Activated naive CD8-positive, alpha-beta T cell (primary cell): ENCODE results near the gene SSTR1.
"Not testable (repeated sequence)": the region's sequence is repeated elsewhere in the genome, so short reads cannot be mapped to it uniquely, and the experiment has no call there.

Source experiments
- H3K27ac Mint-ChIP-seq: one replicate; pipeline ENCODE4 v1.8.0; 2021; ENCODE audit warnings: mixed read lengths
- H3K27me3 Mint-ChIP-seq: one replicate; pipeline ENCODE4 v1.8.0; 2021; ENCODE audit warnings: mixed read lengths
- H3K36me3 Mint-ChIP-seq: one replicate; pipeline ENCODE4 v1.8.0; 2021; ENCODE audit warnings: mixed read lengths
- H3K4me1 Mint-ChIP-seq: one replicate; pipeline ENCODE4 v1.8.0; 2021; ENCODE audit warnings: low read depth, mixed read lengths
- H3K4me3 Mint-ChIP-seq: one replicate; pipeline ENCODE4 v1.8.0; 2021; ENCODE audit warnings: mild to moderate bottlenecking, mixed read lengths
- H3K9me3 Mint-ChIP-seq: one replicate; pipeline ENCODE4 v1.8.0; 2021; ENCODE audit warnings: low read depth, mixed read lengths

Gene SSTR1

GRCh38 chr14:38207736-38208617 is at the start of gene SSTR1:
SSTR1 (plus strand) TSS chr14:38207904; CDS start chr14:38209390, 1,486 bp downstream.
- peaks cover 34% of the 10 kb centered on the region for H3K27me3 Mint-ChIP-seq
- peaks cover 28% of the 10 kb centered on the region for H3K4me1 Mint-ChIP-seq
- H3K36me3 Mint-ChIP-seq: peaks cover 5% of the 10 kb centered on the region
- peak within 1 kb of the TSS; percentile 77 for H3K4me3 Mint-ChIP-seq
- no peaks in the 10 kb centered on the region for H3K9me3 Mint-ChIP-seq
- no peak within 1 kb of the TSS for H3K27ac Mint-ChIP-seq

GRCh38 chr14:38158468-38158867 is 49.2 kb upstream of the SSTR1 start:
- peaks cover 1% of the 10 kb centered on the region for H3K27me3 Mint-ChIP-seq
- no peak overlapping the region for H3K27ac Mint-ChIP-seq
- no peak overlapping the region for H3K4me3 Mint-ChIP-seq
- no peaks in the 10 kb centered on the region for H3K4me1 Mint-ChIP-seq
- no peaks in the 10 kb centered on the region for H3K36me3 Mint-ChIP-seq
- no peaks in the 10 kb centered on the region for H3K9me3 Mint-ChIP-seq

GRCh38 chr14:38168416-38168815 is 39.3 kb upstream of the SSTR1 start:
- H3K27ac Mint-ChIP-seq: no peak overlapping the region
- no peaks in the 10 kb centered on the region for H3K36me3 Mint-ChIP-seq
- H3K4me1 Mint-ChIP-seq: no peaks in the 10 kb centered on the region
- no peaks in the 10 kb centered on the region for H3K9me3 Mint-ChIP-seq
- H3K4me3 Mint-ChIP-seq: no peak overlapping the region
- H3K27me3 Mint-ChIP-seq: no peaks in the 10 kb centered on the region

- H3K27ac Mint-ChIP-seq: no peak overlapping the region
- H3K27me3 Mint-ChIP-seq: no peaks in the 10 kb centered on the region
- no peaks in the 10 kb centered on the region for H3K9me3 Mint-ChIP-seq
- no peaks in the 10 kb centered on the region for H3K4me1 Mint-ChIP-seq
- peaks cover 2% of the 10 kb centered on the region for H3K36me3 Mint-ChIP-seq
- no peak overlapping the region for H3K4me3 Mint-ChIP-seq
These were observed 36.5 kb upstream of the SSTR1 start for GRCh38 chr14:38171197-38171596.

- Mint-ChIP-seq H3K9me3 (peaks cover 8% of the 10 kb centered on the region), H3K4me1 (no peaks in the 10 kb centered on the region), H3K36me3 (peaks cover 12% of the 10 kb centered on the region), H3K27me3 (no peaks in the 10 kb centered on the region), H3K27ac (no peak overlapping the region), H3K4me3 (no peak overlapping the region)
These were observed 33.0 kb upstream of the SSTR1 start for GRCh38 chr14:38174711-38175110.

GRCh38 chr14:38175658-38176057 is 32.0 kb upstream of the SSTR1 start:
- no peaks in the 10 kb centered on the region for H3K4me1 Mint-ChIP-seq

GRCh38 chr14:38176379-38176778 is 31.3 kb upstream of the SSTR1 start:
- H3K27me3 Mint-ChIP-seq: no peaks in the 10 kb centered on the region
- peaks cover 12% of the 10 kb centered on the region for H3K36me3 Mint-ChIP-seq
- peaks cover 8% of the 10 kb centered on the region for H3K9me3 Mint-ChIP-seq
- H3K27ac Mint-ChIP-seq: no peak overlapping the region
- H3K4me3 Mint-ChIP-seq: no peak overlapping the region
- no peaks in the 10 kb centered on the region for H3K4me1 Mint-ChIP-seq

More at GRCh38 chr14:38175658-38176057, 32.0 kb upstream of the SSTR1 start:
- Mint-ChIP-seq H3K9me3 (peaks cover 8% of the 10 kb centered on the region), H3K27ac (no peak overlapping the region), H3K27me3 (no peaks in the 10 kb centered on the region), H3K4me3 (no peak overlapping the region), H3K36me3 (peaks cover 12% of the 10 kb centered on the region)

- Mint-ChIP-seq H3K36me3 (peaks cover 2% of the 10 kb centered on the region), H3K27ac (no peak overlapping the region), H3K4me1 (peaks cover 5% of the 10 kb centered on the region), H3K9me3 (no peaks in the 10 kb centered on the region), H3K4me3 (no peak overlapping the region), H3K27me3 (no peaks in the 10 kb centered on the region)
These were observed 23.6 kb upstream of the SSTR1 start for GRCh38 chr14:38184132-38184531.

GRCh38 chr14:38185671-38186070 is 22.0 kb upstream of the SSTR1 start:
- Mint-ChIP-seq H3K4me1 (peaks cover 5% of the 10 kb centered on the region), H3K9me3 (no peaks in the 10 kb centered on the region), H3K27me3 (no peaks in the 10 kb centered on the region), H3K27ac (no peak overlapping the region), H3K4me3 (no peak overlapping the region), H3K36me3 (no peaks in the 10 kb centered on the region)

GRCh38 chr14:38186216-38186615 is 21.5 kb upstream of the SSTR1 start:
- Mint-ChIP-seq H3K4me1 (peaks cover 5% of the 10 kb centered on the region), H3K4me3 (no peak overlapping the region), H3K9me3 (no peaks in the 10 kb centered on the region), H3K27me3 (no peaks in the 10 kb centered on the region), H3K27ac (no peak overlapping the region), H3K36me3 (no peaks in the 10 kb centered on the region)

- H3K4me1 Mint-ChIP-seq: peaks cover 5% of the 10 kb centered on the region
- H3K4me3 Mint-ChIP-seq: no peak overlapping the region
- H3K27ac Mint-ChIP-seq: no peak overlapping the region
- H3K27me3 Mint-ChIP-seq: no peaks in the 10 kb centered on the region
- no peaks in the 10 kb centered on the region for H3K9me3 Mint-ChIP-seq
- H3K36me3 Mint-ChIP-seq: no peaks in the 10 kb centered on the region
These were observed 20.2 kb upstream of the SSTR1 start for GRCh38 chr14:38187528-38187927.

- Mint-ChIP-seq H3K4me3 (no peak overlapping the region), H3K27ac (no peak overlapping the region), H3K36me3 (no peaks in the 10 kb centered on the region), H3K27me3 (no peaks in the 10 kb centered on the region), H3K9me3 (no peaks in the 10 kb centered on the region), H3K4me1 (peaks cover 5% of the 10 kb centered on the region)
These were observed 17.6 kb upstream of the SSTR1 start for GRCh38 chr14:38189930-38190726.

- H3K4me1 Mint-ChIP-seq, H3K9me3 Mint-ChIP-seq, H3K4me3 Mint-ChIP-seq, H3K27me3 Mint-ChIP-seq, H3K27ac Mint-ChIP-seq, H3K36me3 Mint-ChIP-seq: not testable (repeated sequence)
These were observed 16.9 kb upstream of the SSTR1 start for GRCh38 chr14:38190846-38191245.

- H3K4me3 Mint-ChIP-seq, H3K27ac Mint-ChIP-seq, H3K4me1 Mint-ChIP-seq, H3K27me3 Mint-ChIP-seq, H3K36me3 Mint-ChIP-seq, H3K9me3 Mint-ChIP-seq: not testable (repeated sequence)
These were observed 16.2 kb upstream of the SSTR1 start for GRCh38 chr14:38191491-38191890.

GRCh38 chr14:38197001-38197783 is 10.5 kb upstream of the SSTR1 start:
- Mint-ChIP-seq H3K27me3 (no peaks in the 10 kb centered on the region), H3K4me1 (peaks cover 5% of the 10 kb centered on the region), H3K36me3 (no peaks in the 10 kb centered on the region), H3K27ac (no peak overlapping the region), H3K4me3 (no peak overlapping the region), H3K9me3 (no peaks in the 10 kb centered on the region)
